ENCODE results near the gene MAL.

Gene MAL

DNA sequence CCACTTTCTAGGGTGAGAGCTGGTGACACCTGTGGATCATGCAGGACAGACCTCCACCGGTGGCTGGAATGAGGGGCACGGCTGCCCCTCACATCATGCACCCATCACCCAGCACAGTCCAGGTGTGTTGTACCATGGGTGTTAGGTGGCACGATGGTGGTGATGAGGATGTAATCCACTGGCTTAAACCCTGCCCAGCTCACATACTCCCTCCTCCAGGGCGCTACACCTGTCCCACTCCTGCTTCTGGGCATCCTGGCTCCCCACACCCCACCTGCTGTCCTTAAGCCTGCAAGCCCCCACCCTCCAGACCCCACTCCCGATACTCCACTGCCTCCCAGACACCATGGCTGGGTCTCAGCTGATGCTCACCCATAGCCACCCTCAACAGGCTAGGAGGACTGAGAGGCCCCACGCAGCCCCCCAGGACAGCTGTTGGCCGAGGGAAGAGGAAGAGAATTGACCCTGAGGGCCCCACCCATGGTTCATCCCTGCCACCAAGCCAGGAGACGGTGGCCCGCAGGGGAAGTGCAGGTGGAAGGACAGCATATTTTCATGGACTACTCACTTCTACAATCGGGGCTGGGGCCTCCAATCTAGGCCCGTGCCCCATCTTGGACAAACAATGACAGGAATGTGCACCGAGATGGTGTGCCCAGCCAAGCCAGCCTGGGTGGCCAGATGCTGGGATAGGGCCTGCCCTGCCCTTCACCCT lies 34.3 kb downstream of the MAL start:
- no peak for DNase-seq (ENCODE audit: low read depth)
- TF ChIP-seq, protein P1, sequence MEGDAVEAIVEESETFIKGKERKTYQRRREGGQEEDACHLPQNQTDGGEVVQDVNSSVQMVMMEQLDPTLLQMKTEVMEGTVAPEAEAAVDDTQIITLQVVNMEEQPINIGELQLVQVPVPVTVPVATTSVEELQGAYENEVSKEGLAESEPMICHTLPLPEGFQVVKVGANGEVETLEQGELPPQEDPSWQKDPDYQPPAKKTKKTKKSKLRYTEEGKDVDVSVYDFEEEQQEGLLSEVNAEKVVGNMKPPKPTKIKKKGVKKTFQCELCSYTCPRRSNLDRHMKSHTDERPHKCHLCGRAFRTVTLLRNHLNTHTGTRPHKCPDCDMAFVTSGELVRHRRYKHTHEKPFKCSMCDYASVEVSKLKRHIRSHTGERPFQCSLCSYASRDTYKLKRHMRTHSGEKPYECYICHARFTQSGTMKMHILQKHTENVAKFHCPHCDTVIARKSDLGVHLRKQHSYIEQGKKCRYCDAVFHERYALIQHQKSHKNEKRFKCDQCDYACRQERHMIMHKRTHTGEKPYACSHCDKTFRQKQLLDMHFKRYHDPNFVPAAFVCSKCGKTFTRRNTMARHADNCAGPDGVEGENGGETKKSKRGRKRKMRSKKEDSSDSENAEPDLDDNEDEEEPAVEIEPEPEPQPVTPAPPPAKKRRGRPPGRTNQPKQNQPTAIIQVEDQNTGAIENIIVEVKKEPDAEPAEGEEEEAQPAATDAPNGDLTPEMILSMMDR (IDR thresholded peaks at IDR 0.05; ENCODE audit: control insufficient read depth, insufficient read depth, low read depth, low read length, missing control alignments): no peak
- H3K4me3 ChIP-seq (ENCODE audit: control insufficient read depth, low read depth, low read length): no peak overlapping the region

DNA sequence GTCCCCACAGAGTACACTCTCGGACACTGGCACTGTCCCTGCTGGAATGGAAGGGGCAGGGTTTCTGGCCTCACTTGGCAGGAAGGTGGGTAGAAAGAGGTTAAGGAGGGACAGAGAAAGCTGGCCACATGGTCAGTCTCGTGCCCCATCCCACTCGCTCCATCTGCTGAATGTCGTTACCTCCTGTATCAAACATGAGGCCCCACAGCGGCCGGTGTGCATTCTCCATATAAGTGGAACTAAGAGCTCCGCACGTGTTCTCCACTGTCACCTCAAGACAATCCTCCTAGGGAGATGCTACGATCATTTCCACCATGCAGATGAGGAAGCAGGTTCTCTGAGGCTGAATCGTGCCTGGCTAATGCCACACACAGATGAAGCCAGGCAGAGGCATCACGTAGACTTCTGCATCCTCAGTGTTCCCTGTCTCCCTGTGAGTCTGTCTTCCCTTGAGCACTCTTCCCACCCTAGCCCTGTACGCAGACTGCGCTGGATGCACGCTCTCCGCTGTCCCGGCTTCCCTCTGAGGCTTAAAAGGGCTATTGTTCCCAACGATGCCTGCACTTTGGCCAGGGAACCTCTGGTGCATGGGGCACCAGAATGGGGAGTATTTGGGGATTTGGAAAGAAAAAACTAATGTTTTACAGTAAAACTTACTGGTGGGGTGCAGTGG lies 35.1 kb downstream of the MAL start:
- no peak overlapping the region for H3K4me3 ChIP-seq (ENCODE audit: control insufficient read depth, low read depth, low read length)
- TF ChIP-seq, protein P1 (IDR thresholded peaks at IDR 0.05; ENCODE audit: control insufficient read depth, insufficient read depth, low read depth, low read length, missing control alignments): no peak
- no peak for DNase-seq (ENCODE audit: low read depth)

DNA sequence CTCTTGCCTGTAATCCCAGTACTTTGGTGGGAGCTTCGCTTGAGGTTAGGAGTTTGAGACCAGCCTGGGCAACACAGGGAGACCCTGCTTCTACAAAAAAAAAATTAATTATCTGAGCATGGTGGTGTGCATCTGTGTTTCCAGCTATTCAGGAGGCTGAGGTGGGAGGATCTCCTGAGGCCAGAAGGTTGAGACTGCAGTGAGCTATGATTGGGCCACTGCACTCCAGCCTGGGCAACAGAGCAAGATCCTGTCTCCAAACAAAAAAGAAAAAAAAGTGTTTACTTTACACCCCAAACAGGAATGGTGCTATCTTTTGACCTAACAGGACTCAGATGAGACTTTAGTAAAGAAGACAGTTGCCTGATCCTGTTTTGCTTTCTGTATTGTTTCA lies 35.6 kb downstream of the MAL start:
- TF ChIP-seq, protein P1 (IDR thresholded peaks at IDR 0.05; ENCODE audit: control insufficient read depth, insufficient read depth, low read depth, low read length, missing control alignments): no peak
- H3K4me3 ChIP-seq (ENCODE audit: control insufficient read depth, low read depth, low read length): no peak overlapping the region
- no peak for DNase-seq (ENCODE audit: low read depth)

DNA sequence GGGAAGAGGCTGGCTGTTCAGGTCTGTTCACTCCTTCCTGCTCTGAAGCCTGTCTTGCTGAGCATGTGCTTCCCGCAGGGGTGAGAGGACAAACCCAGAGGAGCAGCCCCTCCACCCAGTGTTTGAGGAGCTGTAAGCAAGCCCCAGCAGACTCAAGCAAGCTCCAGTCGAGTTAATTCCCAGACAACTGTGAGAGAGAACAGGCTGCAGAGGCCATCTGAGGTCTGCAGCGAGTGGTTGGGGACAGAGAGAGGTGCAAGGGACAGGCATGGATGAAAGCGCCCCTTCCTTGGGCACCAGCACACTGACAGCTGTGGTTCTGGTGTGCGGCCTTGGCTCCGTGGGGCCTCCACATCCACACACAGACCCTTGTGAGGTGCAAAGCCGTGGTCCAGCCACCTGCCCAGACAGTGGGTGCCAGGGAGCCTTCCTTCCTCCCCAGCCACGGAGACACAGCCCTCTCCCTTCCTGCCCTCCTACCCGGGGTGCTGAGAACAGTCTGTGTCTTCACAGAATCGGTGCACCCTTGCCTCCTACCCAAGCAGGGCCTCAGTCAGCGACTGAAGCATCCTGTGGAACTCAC lies 36.2 kb downstream of the MAL start:
- H3K4me3 ChIP-seq (ENCODE audit: control insufficient read depth, low read depth, low read length): no peak overlapping the region
- TF ChIP-seq, protein P1 (IDR thresholded peaks at IDR 0.05; ENCODE audit: control insufficient read depth, insufficient read depth, low read depth, low read length, missing control alignments): no peak
- no peak for DNase-seq (ENCODE audit: low read depth)

DNA sequence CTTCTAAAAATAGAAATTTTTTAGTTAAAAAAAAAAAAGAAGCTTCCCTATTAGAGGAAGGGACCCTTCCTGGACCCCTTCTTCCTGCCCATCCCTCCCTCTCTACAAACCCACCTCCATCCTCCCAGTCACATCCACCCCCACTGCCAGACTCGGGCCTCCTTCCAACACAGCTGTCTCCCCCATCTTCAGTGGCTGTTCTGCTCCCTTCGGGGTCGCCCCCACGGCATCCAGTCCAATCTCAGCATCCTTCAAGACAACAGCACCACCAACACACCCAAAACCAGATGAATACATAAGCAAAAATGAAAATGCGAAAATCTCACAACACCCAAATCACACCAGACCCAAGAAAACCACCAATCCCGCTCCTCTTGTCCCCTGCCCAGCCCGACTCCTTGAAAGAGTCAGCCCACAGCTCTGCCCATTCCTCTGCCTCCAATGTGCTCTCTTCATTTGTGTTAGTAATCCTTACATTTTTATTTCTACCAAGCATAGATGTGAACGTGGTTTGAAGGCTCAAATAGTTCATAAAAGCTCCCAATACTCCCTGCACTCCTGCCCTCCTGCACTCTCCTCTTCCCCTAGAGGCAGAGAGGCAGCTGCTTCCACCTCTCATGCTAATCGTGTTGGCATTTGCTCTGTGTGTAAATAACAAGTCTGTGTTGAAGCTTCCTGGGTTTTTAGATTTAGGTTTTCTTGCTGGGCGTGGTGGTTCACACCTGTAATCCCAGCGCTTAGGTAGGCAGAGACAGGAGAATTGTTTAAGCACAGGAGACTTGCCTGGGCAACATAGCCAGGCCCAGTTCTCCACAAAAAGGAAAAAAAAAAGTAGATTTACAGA lies 37.0 kb downstream of the MAL start:
- no peak for DNase-seq (ENCODE audit: low read depth)
- no peak overlapping the region for H3K4me3 ChIP-seq (ENCODE audit: control insufficient read depth, low read depth, low read length)
- TF ChIP-seq, protein P1 (IDR thresholded peaks at IDR 0.05; ENCODE audit: control insufficient read depth, insufficient read depth, low read depth, low read length, missing control alignments): no peak
